Endothelial cell of umbilical vein (primary cell): ENCODE results near the gene HOPX. TPM values are rescaled to one million over a fixed set of nuclear protein-coding genes. Genes with fewer than 3 reads are reported as not detected.

Experiments
- BruUV-seq: library from RNA; stranded (reverse); fragments of 400-500 nt; replicated peaks from 2 replicates; lab custom pipeline; 2021; lab: Mats Ljungman, UMichigan
- CTCF ChIA-PET: fragments of 300-600, 350-600 bp; sonication (Branson Sonifier 250); formaldehyde crosslinking; loops from one replicate; lab custom pipeline; 2021; ENCODE audit warnings: antibody characterized with exemption, inconsistent platforms; lab: Charles Lee
- POLR2A ChIA-PET: fragments of 300-600, 350-600 bp; sonication (Branson Sonifier 250); formaldehyde crosslinking; loops from one replicate; lab custom pipeline; 2021; ENCODE audit warnings: antibody characterized with exemption, inconsistent platforms; lab: Charles Lee
- DNase-seq: peaks from one replicate; pipeline ENCODE4 v3.0.0-alpha.2; 2011; ENCODE audit warnings: low read depth, low spot score
- FAIRE-seq: peaks from 2 replicates; lab custom pipeline; 2011; peaks lifted over from hg19 to GRCh38; lab: Jason Lieb, UNC
- H2AFZ ChIP-seq: 2 replicates; pipeline ENCODE4 v1.6.0; 2012; ENCODE audit warnings: low read depth, low read length, control low read depth, inconsistent platforms
- H3K27ac ChIP-seq: 2 replicates; pipeline ENCODE4 v1.5.1; 2011; ENCODE audit warnings: low read depth, mild to moderate bottlenecking, control low read depth, low read length, moderate library complexity; ENCODE audit not compliant: insufficient read depth
- H3K27me3 ChIP-seq, 2 experiments: 2 replicates each; pipeline versions ENCODE4 v1.6.0 to v1.6.1; 2011; ENCODE audit warnings: low read length in 2 of 2, mixed read lengths in 1 of 2; ENCODE audit not compliant: control insufficient read depth in 2 of 2, insufficient read depth in 2 of 2
- H3K36me3 ChIP-seq, 2 experiments: 2 replicates in 1 of 2; 3 replicates in 1 of 2; pipeline ENCODE4 v1.5.1; 2011; ENCODE audit warnings: low read length in 2 of 2, mild to moderate bottlenecking in 1 of 2, moderate library complexity in 1 of 2; ENCODE audit not compliant: control insufficient read depth in 2 of 2, insufficient read depth in 2 of 2; ENCODE audit errors: extremely low read depth in 1 of 2
- H3K4me1 ChIP-seq: 3 replicates; pipeline ENCODE4 v1.5.1; 2011; ENCODE audit warnings: mild to moderate bottlenecking, low read length; ENCODE audit not compliant: control insufficient read depth, insufficient read depth; ENCODE audit errors: extremely low read depth
- H3K4me2 ChIP-seq: 2 replicates; pipeline ENCODE4 v1.6.1; 2011; ENCODE audit warnings: low read length, control low read depth, mixed read lengths; ENCODE audit not compliant: insufficient read depth
- H3K4me3 ChIP-seq, 3 experiments: fragments of 200-600 bp in 1 of 3; sonication (generic), shearing (Covaris generic) in 1 of 3; replicated peaks in 1 of 3; 2 replicates each; pipeline ENCODE4 v1.5.1; 2011 to 2016; ENCODE audit warnings: control low read depth in 3 of 3, low read length in 3 of 3, mild to moderate bottlenecking in 2 of 3, inconsistent platforms in 1 of 3, low read depth in 1 of 3, moderate library complexity in 1 of 3; ENCODE audit not compliant: insufficient read depth in 1 of 3
- H3K79me2 ChIP-seq: 2 replicates; pipeline ENCODE4 v1.6.0; 2012; ENCODE audit warnings: low read length, inconsistent platforms; ENCODE audit not compliant: control insufficient read depth, insufficient read depth
- H3K9ac ChIP-seq: replicated peaks from 2 replicates; pipeline ENCODE3; 2011; ENCODE audit warnings: low read length, control low read depth; ENCODE audit not compliant: insufficient read depth; ENCODE audit errors: extremely low read depth
- H3K9me1 ChIP-seq: replicated peaks from 3 replicates; pipeline ENCODE4 v1.6.0; 2011; ENCODE audit warnings: mild to moderate bottlenecking, low read length; ENCODE audit not compliant: control insufficient read depth, insufficient read depth; ENCODE audit errors: extremely low read depth
- H3K9me3 ChIP-seq: replicated peaks from 2 replicates; pipeline ENCODE4 v1.5.1; 2012; ENCODE audit warnings: low read length, inconsistent platforms; ENCODE audit not compliant: control insufficient read depth, insufficient read depth
- H4K20me1 ChIP-seq: replicated peaks from 2 replicates; pipeline ENCODE3; 2011; ENCODE audit warnings: mild to moderate bottlenecking, low read length; ENCODE audit not compliant: control insufficient read depth, insufficient read depth; ENCODE audit errors: extremely low read depth
- CTCF ChIP-seq, 2 donors: IDR thresholded peaks; 1 replicate in 1 of 2; 2 replicates in 1 of 2; pipeline ENCODE4 v1.5.1; 2011; ENCODE audit warnings: low read length in 2 of 2, mild to moderate bottlenecking in 2 of 2, moderate library complexity in 2 of 2, control low read depth in 1 of 2, inconsistent platforms in 1 of 2, low read depth in 1 of 2; ENCODE audit not compliant: insufficient read depth in 1 of 2; ENCODE audit errors: extremely low read depth in 1 of 2
- EZH2 ChIP-seq: IDR thresholded peaks from 2 replicates; pipeline ENCODE4 v1.6.1; 2012; ENCODE audit warnings: borderline replicate concordance, low read depth, mild to moderate bottlenecking, moderate library complexity, low read length, inconsistent platforms; ENCODE audit not compliant: severe bottlenecking
- FOS ChIP-seq: IDR thresholded peaks from 2 replicates; pipeline ENCODE4 v1.6.1; 2011; ENCODE audit warnings: mild to moderate bottlenecking, low read length, moderate library complexity, borderline replicate concordance; ENCODE audit not compliant: insufficient read depth
- GATA2 ChIP-seq: IDR thresholded peaks from 2 replicates; pipeline ENCODE4 v1.7.0; 2011; ENCODE audit warnings: low read depth, mild to moderate bottlenecking, moderate library complexity, mixed read lengths, low read length; ENCODE audit not compliant: insufficient read length, insufficient read depth
- JUN ChIP-seq: IDR thresholded peaks from 2 replicates; pipeline ENCODE4 v1.6.1; 2011; ENCODE audit warnings: borderline replicate concordance, low read depth; ENCODE audit not compliant: insufficient read length, insufficient read depth
- MAX ChIP-seq: IDR thresholded peaks from 2 replicates; pipeline ENCODE4 v1.6.1; 2011; ENCODE audit not compliant: insufficient read depth, insufficient read length
- MYC ChIP-seq: IDR thresholded peaks from one replicate; pipeline ENCODE4 v1.6.1; 2011; ENCODE audit warnings: mild to moderate bottlenecking, low read depth, low read length
- POLR2A ChIP-seq: IDR thresholded peaks from 2 replicates; pipeline ENCODE4 v1.6.1; 2012; ENCODE audit warnings: low read depth, mild to moderate bottlenecking, control low read depth, low read length
- POLR2AphosphoS5 ChIP-seq: IDR thresholded peaks from 2 replicates; pipeline ENCODE4 v1.6.1; 2012; ENCODE audit warnings: low read depth, mild to moderate bottlenecking, control low read depth, low read length, moderate library complexity; ENCODE audit not compliant: insufficient read depth
- dilution Hi-C: fragments of 300-500 bp; cut with MboI; formaldehyde crosslinking; loops from one replicate; pipeline ENCODE4 v1.15.0; 2019; ENCODE audit warnings: low sequenced_read_pairs; ENCODE audit not compliant: extremely low pct_ligation_motif_present
- intact Hi-C: fragments of 100-400 bp; cut with micrococcal nuclease; formaldehyde crosslinking; loops from one replicate; pipeline ENCODE4 v1.10.0; 2022
- polyA plus RNA-seq, 4 experiments: library from polyadenylated mRNA; depleted of rRNA in 3 of 4; stranded (reverse) in 3 of 4; unstranded in 1 of 4; fragments of >200 nt; gene quantifications; 2 replicates each; pipeline versions ENCODE4 v1.2.1 to v1.2.3, GENCODE V29; 2011 to 2012; ENCODE audit warnings: missing spikeins in 1 of 4
- total RNA-seq: library from RNA; stranded (reverse); gene quantifications from 2 replicates; pipeline ENCODE4 v1.2.3, GENCODE V29; 2021

HOPX gene
- total and polyA plus RNA-seq, 2 donors (not counting 3 experiments of a cell fraction or from before 2014, with no cell fraction given) = 3.8 to 5.8 TPM

GRCh38 chr4:56657128-56657527 lies 24.0 kb downstream of the HOPX start:
- Histone ChIP-seq H3K27ac (no peak overlapping the region), H2AFZ (no peak overlapping the region), H3K9me3 (no peaks in the 10 kb centered on the region), H3K9me1 (no peaks in the 10 kb centered on the region), H3K36me3 (no peaks in the 10 kb centered on the region), H3K4me1 (peaks cover 22% of the 10 kb centered on the region), H3K27me3 (peaks cover 0 to 9% of the 10 kb centered on the region in 2 experiments), H3K9ac (no peak overlapping the region), H3K4me3 (no peak overlapping the region), H3K4me2 (no peak overlapping the region), H3K79me2 (no peaks in the 10 kb centered on the region), H4K20me1 (no peaks in the 10 kb centered on the region)
- ChIA-PET POLR2A (no interaction called here), CTCF (interaction anchor here (0.7 to 3.9 kb wide), 4 partner anchors 9 to 143 kb away, joined by 3 to 12 read pairs (median 4); no protein-coding TSS in a partner anchor)
- no peak for FAIRE-seq
- BruUV-seq = no TSS peak
- dilution Hi-C loops (no loop called here), intact Hi-C loops (no loop called here)
- no peak for DNase-seq
- TF ChIP-seq MYC (no peak), GATA2 (no peak), EZH2 (no peak), FOS (no peak), JUN (no peak), CTCF (IDR thresholded peaks at IDR 0.05; ENCODE audit: extremely low read depth in 1 of 2, insufficient read depth in 1 of 2, low read depth in 1 of 2, low read length in 2 of 2) (no peak), MAX (no peak), POLR2AphosphoS5 (no peak), POLR2A (no peak)
